PFSK-1 (cell line): ENCODE results near the gene COL11A2.

Experiments
- POLR2AphosphoS5 ChIP-seq: IDR thresholded peaks from 2 replicates; pipeline ENCODE4 v1.6.1; 2012; ENCODE audit warnings: low read depth, mild to moderate bottlenecking, control low read depth, low read length, moderate library complexity
- REST ChIP-seq, 2 experiments: IDR thresholded peaks; 2 replicates each; pipeline versions ENCODE4 v1.6.1 to v1.8.0; 2011 to 2012; ENCODE audit warnings: low read depth in 2 of 2, low read length in 2 of 2, control low read depth in 1 of 2, inconsistent platforms in 1 of 2, mild to moderate bottlenecking in 1 of 2, moderate library complexity in 1 of 2; ENCODE audit not compliant: insufficient read depth in 1 of 2
- SIN3A ChIP-seq: IDR thresholded peaks from 2 replicates; pipeline ENCODE4 v1.6.1; 2012; ENCODE audit warnings: mild to moderate bottlenecking, low read length, moderate library complexity, borderline replicate concordance; ENCODE audit not compliant: insufficient read depth
- TAF1 ChIP-seq: IDR thresholded peaks from 2 replicates; pipeline ENCODE4 v1.6.1; 2012; ENCODE audit warnings: low read length, control low read depth, borderline replicate concordance; ENCODE audit not compliant: insufficient read depth

GRCh38 chr6:33165581-33166258, 26.5 kb downstream of the COL11A2 start:
- TF ChIP-seq SIN3A (no peak), POLR2AphosphoS5 (no peak), REST (IDR thresholded peaks at IDR 0.05; ENCODE audit: insufficient read depth in 1 of 2, low read depth in 2 of 2, low read length in 2 of 2) (no peak), TAF1 (no peak)
